Memory B cell (primary cell): ENCODE measurements around the gene GPR139.

Source experiments
- ATAC-seq: fragments of 150-1000 bp; cut with Tn5 transposase; 2 replicates; pipeline ENCODE4 v1.10.0; 2021; ENCODE audit warnings: low read depth, mild to moderate bottlenecking, moderate library complexity
- DNase-seq, 2 donors: peaks; one replicate each; pipeline ENCODE4 v3.0.0; 2022; ENCODE audit warnings: low spot score in 2 of 2
- H3K27ac Mint-ChIP-seq: one replicate; pipeline ENCODE4 v1.8.0; 2022; ENCODE audit warnings: mild to moderate bottlenecking, moderate library complexity, mixed read lengths
- H3K27me3 Mint-ChIP-seq: one replicate; pipeline ENCODE4 v1.8.0; 2022; ENCODE audit warnings: mixed read lengths
- H3K36me3 Mint-ChIP-seq: one replicate; pipeline ENCODE4 v1.8.0; 2022; ENCODE audit warnings: mild to moderate bottlenecking, mixed read lengths
- H3K4me1 Mint-ChIP-seq: one replicate; pipeline ENCODE4 v1.8.0; 2022; ENCODE audit warnings: mixed read lengths
- H3K4me3 Mint-ChIP-seq: one replicate; pipeline ENCODE4 v1.8.0; 2022; ENCODE audit warnings: mild to moderate bottlenecking, moderate library complexity, mixed read lengths
- H3K9me3 Mint-ChIP-seq: one replicate; pipeline ENCODE4 v1.8.0; 2022; ENCODE audit warnings: mixed read lengths

The GPR139 gene

GRCh38 chr16:20074099-20074991, 655 bp upstream of the GPR139 start:
- H3K27me3 Mint-ChIP-seq = peaks cover 21% of the 10 kb centered on the region
- no peak overlapping the region for H3K27ac Mint-ChIP-seq
- DNase-seq (no peak), ATAC-seq (no peak)
- H3K4me3 Mint-ChIP-seq = no peak overlapping the region
- H3K36me3 Mint-ChIP-seq = no peaks in the 10 kb centered on the region
- H3K9me3 Mint-ChIP-seq = peaks cover 10% of the 10 kb centered on the region
- peaks cover 2% of the 10 kb centered on the region for H3K4me1 Mint-ChIP-seq

GRCh38 chr16:20072874-20073202, 852 bp downstream of the GPR139 start:
- ATAC-seq (no peak), DNase-seq (no peak)
- Mint-ChIP-seq H3K4me1 (peaks cover 2% of the 10 kb centered on the region), H3K36me3 (no peaks in the 10 kb centered on the region), H3K27me3 (peaks cover 14% of the 10 kb centered on the region), H3K27ac (no peak overlapping the region), H3K9me3 (peaks cover 5% of the 10 kb centered on the region), H3K4me3 (no peak overlapping the region)

- Mint-ChIP-seq H3K27me3 (peaks cover 14% of the 10 kb centered on the region), H3K9me3 (peaks cover 5% of the 10 kb centered on the region), H3K4me1 (peaks cover 2% of the 10 kb centered on the region), H3K36me3 (no peaks in the 10 kb centered on the region), H3K4me3 (no peak overlapping the region), H3K27ac (no peak overlapping the region)
- no peak for DNase-seq
- no peak for ATAC-seq
Observed at GRCh38 chr16:20072146-20072873, 1.4 kb downstream of the GPR139 start.

GRCh38 chr16:20064931-20065330, 8.8 kb downstream of the GPR139 start:
- H3K9me3 Mint-ChIP-seq = peaks cover 9% of the 10 kb centered on the region
- H3K4me3 Mint-ChIP-seq = no peak overlapping the region
- DNase-seq = no peak
- peaks cover 13% of the 10 kb centered on the region for H3K27me3 Mint-ChIP-seq
- no peaks in the 10 kb centered on the region for H3K36me3 Mint-ChIP-seq
- ATAC-seq = no peak
- peaks cover 2% of the 10 kb centered on the region for H3K4me1 Mint-ChIP-seq
- no peak overlapping the region for H3K27ac Mint-ChIP-seq

GRCh38 chr16:20064520-20064919, 9.2 kb downstream of the GPR139 start:
- H3K4me3 Mint-ChIP-seq = no peak overlapping the region
- peaks cover 6% of the 10 kb centered on the region for H3K9me3 Mint-ChIP-seq
- ATAC-seq = no peak
- H3K4me1 Mint-ChIP-seq = peaks cover 2% of the 10 kb centered on the region
- no peaks in the 10 kb centered on the region for H3K36me3 Mint-ChIP-seq
- H3K27me3 Mint-ChIP-seq = peaks cover 11% of the 10 kb centered on the region
- DNase-seq = no peak
- H3K27ac Mint-ChIP-seq = no peak overlapping the region

GRCh38 chr16:20061132-20061531, 12.6 kb downstream of the GPR139 start:
- Mint-ChIP-seq H3K36me3 (no peaks in the 10 kb centered on the region), H3K27ac (no peak overlapping the region), H3K4me3 (no peak overlapping the region), H3K9me3 (peaks cover 5% of the 10 kb centered on the region), H3K27me3 (peaks cover 14% of the 10 kb centered on the region), H3K4me1 (peaks cover 2% of the 10 kb centered on the region)
- no peak for DNase-seq
- ATAC-seq = no peak

- Mint-ChIP-seq H3K9me3 (peaks cover 5% of the 10 kb centered on the region), H3K4me1 (peaks cover 2% of the 10 kb centered on the region), H3K4me3 (no peak overlapping the region), H3K27me3 (peaks cover 14% of the 10 kb centered on the region), H3K27ac (no peak overlapping the region), H3K36me3 (no peaks in the 10 kb centered on the region)
- ATAC-seq (no peak), DNase-seq (no peak)
Observed at GRCh38 chr16:20056436-20056835, 17.3 kb downstream of the GPR139 start.

GRCh38 chr16:20053336-20053735, 20.4 kb downstream of the GPR139 start:
- H3K27ac Mint-ChIP-seq = no peak overlapping the region
- no peaks in the 10 kb centered on the region for H3K4me1 Mint-ChIP-seq
- H3K36me3 Mint-ChIP-seq = no peaks in the 10 kb centered on the region
- no peak for ATAC-seq
- no peak for DNase-seq
- no peaks in the 10 kb centered on the region for H3K27me3 Mint-ChIP-seq
- H3K4me3 Mint-ChIP-seq = no peak overlapping the region
- peaks cover 4% of the 10 kb centered on the region for H3K9me3 Mint-ChIP-seq

- no peak for ATAC-seq
Observed at GRCh38 chr16:20051611-20052010, 22.1 kb downstream of the GPR139 start.

GRCh38 chr16:20051147-20051546, 22.5 kb downstream of the GPR139 start:
- H3K9me3 Mint-ChIP-seq = peaks cover 5% of the 10 kb centered on the region
- no peaks in the 10 kb centered on the region for H3K4me1 Mint-ChIP-seq
- ATAC-seq = no peak
- no peaks in the 10 kb centered on the region for H3K36me3 Mint-ChIP-seq
- DNase-seq = no peak
- no peak overlapping the region for H3K4me3 Mint-ChIP-seq
- H3K27me3 Mint-ChIP-seq = peaks cover 2% of the 10 kb centered on the region
- no peak overlapping the region for H3K27ac Mint-ChIP-seq

More at GRCh38 chr16:20051611-20052010, 22.1 kb downstream of the GPR139 start:
- no peak for DNase-seq
- Mint-ChIP-seq H3K27ac (no peak overlapping the region), H3K36me3 (no peaks in the 10 kb centered on the region), H3K27me3 (no peaks in the 10 kb centered on the region), H3K4me3 (no peak overlapping the region), H3K9me3 (peaks cover 3% of the 10 kb centered on the region), H3K4me1 (no peaks in the 10 kb centered on the region)

- H3K4me1 Mint-ChIP-seq = no peaks in the 10 kb centered on the region
- no peaks in the 10 kb centered on the region for H3K36me3 Mint-ChIP-seq
- H3K27ac Mint-ChIP-seq = no peak overlapping the region
- H3K4me3 Mint-ChIP-seq = no peak overlapping the region
- DNase-seq (no peak), ATAC-seq (no peak)
- H3K9me3 Mint-ChIP-seq = peaks cover 5% of the 10 kb centered on the region
- peaks cover 2% of the 10 kb centered on the region for H3K27me3 Mint-ChIP-seq
Observed at GRCh38 chr16:20049831-20050230, 23.9 kb downstream of the GPR139 start.

GRCh38 chr16:20045886-20046285, 27.8 kb downstream of the GPR139 start:
- peaks cover 7% of the 10 kb centered on the region for H3K9me3 Mint-ChIP-seq
- ATAC-seq (no peak), DNase-seq (no peak)
- H3K36me3 Mint-ChIP-seq = no peaks in the 10 kb centered on the region
- H3K27me3 Mint-ChIP-seq = peaks cover 3% of the 10 kb centered on the region
- no peaks in the 10 kb centered on the region for H3K4me1 Mint-ChIP-seq
- H3K27ac Mint-ChIP-seq = no peak overlapping the region
- no peak overlapping the region for H3K4me3 Mint-ChIP-seq

- Mint-ChIP-seq H3K27me3 (peaks cover 5% of the 10 kb centered on the region), H3K4me1 (no peaks in the 10 kb centered on the region), H3K27ac (no peak overlapping the region), H3K4me3 (no peak overlapping the region), H3K36me3 (no peaks in the 10 kb centered on the region), H3K9me3 (peaks cover 7% of the 10 kb centered on the region)
- DNase-seq = no peak
- ATAC-seq = no peak
Observed at GRCh38 chr16:20042848-20043247, 30.8 kb downstream of the GPR139 start.

GRCh38 chr16:20041924-20042596, 31.6 kb downstream of the GPR139 start:
- H3K36me3 Mint-ChIP-seq = no peaks in the 10 kb centered on the region
- peaks cover 5% of the 10 kb centered on the region for H3K27me3 Mint-ChIP-seq
- H3K9me3 Mint-ChIP-seq = peaks cover 7% of the 10 kb centered on the region
- no peak overlapping the region for H3K27ac Mint-ChIP-seq
- H3K4me3 Mint-ChIP-seq = no peak overlapping the region
- DNase-seq (no peak), ATAC-seq (no peak)
- H3K4me1 Mint-ChIP-seq = no peaks in the 10 kb centered on the region
